K562 (cell line): ENCODE measurements around the gene CTDSP2.

Experiments used
- GTF2A2 ChIP-seq: IDR thresholded peaks from 2 replicates; pipeline ENCODE4 v1.6.1; 2016; ENCODE audit warnings: mild to moderate bottlenecking, missing genetic modification characterization, missing compliant biosample characterization
- RAD21 ChIP-seq, 2 experiments: fragments of 250-450 bp in 1 of 2; fragments of 450-650 bp in 1 of 2; sonication (Bioruptor Pico) in 1 of 2; formaldehyde crosslinking in 1 of 2; IDR thresholded peaks in 1 of 2; conservative IDR thresholded peaks in 1 of 2; 2 replicates each; pipeline versions ENCODE4 v1.4.0 to v1.8.0; 2020 to 2022; ENCODE audit warnings: mild to moderate bottlenecking in 2 of 2, moderate library complexity in 1 of 2
- ZNF324 ChIP-seq: fragments of 250-450 bp; sonication (Bioruptor Pico); IDR thresholded peaks from 2 replicates; pipeline ENCODE4 v1.4.0; 2020; ENCODE audit warnings: mild to moderate bottlenecking
- TF ChIP-seq, protein P1 (sequence below): fragments of 450-650 bp; IDR thresholded peaks from 2 replicates; pipeline ENCODE4 v1.6.1; 2016; ENCODE audit warnings: low read depth
- TF ChIP-seq, protein P2 (sequence below): sonication (generic); formaldehyde crosslinking; IDR thresholded peaks from 2 replicates; pipeline ENCODE4 v1.9.0; 2022; ENCODE audit warnings: mild to moderate bottlenecking, missing genetic modification reagents

DNA sequence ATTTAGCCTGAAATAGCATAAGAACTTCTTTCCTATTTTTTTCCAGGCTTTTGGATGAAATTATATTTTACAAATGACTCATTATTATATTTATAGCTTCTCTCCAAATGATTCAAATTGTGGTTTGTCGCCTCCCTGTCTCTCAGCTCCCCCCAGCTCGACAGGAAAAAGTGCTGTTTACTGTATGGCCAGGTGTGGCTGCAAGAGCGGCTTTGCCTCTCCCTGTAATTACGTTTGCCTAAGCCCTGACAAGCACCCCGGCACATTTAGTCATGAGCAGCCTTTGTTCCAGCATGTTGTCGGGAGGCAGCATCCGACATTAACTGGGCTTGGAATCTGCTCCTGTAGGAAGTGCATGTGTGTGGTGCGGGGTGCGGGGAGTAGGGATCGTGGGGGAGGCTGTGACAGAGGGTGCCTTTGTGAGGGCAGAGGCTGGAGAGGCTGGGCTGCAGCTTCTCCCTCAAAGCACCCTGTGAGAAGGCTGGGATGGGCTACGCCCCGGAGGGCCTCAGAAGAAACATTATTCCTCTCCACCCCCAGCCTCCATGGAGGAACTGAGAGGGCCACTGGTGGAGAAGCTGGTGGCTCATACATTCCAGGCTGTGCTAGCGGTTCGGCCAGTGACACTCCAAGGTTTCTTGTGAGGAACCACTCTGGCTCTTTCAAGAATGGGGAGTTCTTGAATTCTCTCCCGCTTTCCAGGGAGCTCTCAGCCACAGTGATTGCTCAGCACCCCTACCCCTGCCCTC, 42.1 kb upstream of the CTDSP2 start:
- no peak for TF ChIP-seq ZNF324 (CRISPR knock-in tag)
- TF ChIP-seq RAD21 (CRISPR knock-in tag; conservative IDR thresholded peaks at IDR 0.05 in 1 of 2, IDR thresholded peaks at IDR 0.05 in 1 of 2) = no peak
- no peak for TF ChIP-seq GTF2A2
- TF ChIP-seq, protein P1, sequence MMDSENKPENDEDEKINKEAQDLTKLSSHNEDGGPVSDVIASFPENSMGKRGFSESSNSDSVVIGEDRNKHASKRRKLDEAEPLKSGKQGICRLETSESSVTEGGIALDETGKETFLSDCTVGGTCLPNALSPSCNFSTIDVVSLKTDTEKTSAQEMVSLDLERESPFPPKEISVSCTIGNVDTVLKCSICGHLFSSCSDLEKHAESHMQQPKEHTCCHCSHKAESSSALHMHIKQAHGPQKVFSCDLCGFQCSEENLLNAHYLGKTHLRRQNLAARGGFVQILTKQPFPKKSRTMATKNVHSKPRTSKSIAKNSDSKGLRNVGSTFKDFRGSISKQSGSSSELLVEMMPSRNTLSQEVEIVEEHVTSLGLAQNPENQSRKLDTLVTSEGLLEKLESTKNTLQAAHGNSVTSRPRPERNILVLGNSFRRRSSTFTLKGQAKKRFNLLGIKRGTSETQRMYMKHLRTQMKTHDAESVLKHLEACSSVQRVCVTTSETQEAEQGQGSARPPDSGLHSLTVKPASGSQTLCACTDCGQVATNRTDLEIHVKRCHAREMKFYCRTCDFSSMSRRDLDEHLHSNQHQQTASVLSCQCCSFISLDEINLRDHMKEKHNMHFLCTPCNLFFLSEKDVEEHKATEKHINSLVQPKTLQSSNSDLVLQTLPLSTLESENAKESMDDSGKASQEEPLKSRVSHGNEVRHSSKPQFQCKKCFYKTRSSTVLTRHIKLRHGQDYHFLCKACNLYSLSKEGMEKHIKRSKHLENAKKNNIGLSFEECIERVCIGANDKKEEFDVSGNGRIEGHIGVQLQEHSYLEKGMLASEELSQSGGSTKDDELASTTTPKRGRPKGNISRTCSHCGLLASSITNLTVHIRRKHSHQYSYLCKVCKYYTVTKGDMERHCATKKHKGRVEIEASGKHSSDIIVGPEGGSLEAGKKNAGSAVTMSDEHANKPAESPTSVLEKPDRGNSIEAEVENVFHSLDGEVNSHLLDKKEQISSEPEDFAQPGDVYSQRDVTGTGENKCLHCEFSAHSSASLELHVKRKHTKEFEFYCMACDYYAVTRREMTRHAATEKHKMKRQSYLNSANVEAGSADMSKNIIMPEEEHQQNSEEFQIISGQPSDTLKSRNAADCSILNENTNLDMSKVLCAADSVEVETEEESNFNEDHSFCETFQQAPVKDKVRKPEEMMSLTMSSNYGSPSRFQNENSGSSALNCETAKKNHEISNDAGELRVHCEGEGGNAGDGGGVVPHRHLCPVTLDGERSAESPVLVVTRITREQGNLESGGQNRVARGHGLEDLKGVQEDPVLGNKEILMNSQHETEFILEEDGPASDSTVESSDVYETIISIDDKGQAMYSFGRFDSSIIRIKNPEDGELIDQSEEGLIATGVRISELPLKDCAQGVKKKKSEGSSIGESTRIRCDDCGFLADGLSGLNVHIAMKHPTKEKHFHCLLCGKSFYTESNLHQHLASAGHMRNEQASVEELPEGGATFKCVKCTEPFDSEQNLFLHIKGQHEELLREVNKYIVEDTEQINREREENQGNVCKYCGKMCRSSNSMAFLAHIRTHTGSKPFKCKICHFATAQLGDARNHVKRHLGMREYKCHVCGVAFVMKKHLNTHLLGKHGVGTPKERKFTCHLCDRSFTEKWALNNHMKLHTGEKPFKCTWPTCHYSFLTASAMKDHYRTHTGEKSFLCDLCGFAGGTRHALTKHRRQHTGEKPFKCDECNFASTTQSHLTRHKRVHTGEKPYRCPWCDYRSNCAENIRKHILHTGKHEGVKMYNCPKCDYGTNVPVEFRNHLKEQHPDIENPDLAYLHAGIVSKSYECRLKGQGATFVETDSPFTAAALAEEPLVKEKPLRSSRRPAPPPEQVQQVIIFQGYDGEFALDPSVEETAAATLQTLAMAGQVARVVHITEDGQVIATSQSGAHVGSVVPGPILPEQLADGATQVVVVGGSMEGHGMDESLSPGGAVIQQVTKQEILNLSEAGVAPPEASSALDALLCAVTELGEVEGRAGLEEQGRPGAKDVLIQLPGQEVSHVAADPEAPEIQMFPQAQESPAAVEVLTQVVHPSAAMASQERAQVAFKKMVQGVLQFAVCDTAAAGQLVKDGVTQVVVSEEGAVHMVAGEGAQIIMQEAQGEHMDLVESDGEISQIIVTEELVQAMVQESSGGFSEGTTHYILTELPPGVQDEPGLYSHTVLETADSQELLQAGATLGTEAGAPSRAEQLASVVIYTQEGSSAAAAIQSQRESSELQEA = no peak
- TF ChIP-seq, protein P2, sequence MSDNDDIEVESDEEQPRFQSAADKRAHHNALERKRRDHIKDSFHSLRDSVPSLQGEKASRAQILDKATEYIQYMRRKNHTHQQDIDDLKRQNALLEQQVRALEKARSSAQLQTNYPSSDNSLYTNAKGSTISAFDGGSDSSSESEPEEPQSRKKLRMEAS (CRISPR knock-in tag) = no peak
